Measurements from ENCODE around the gene CCDC136.

Gene CCDC136

GRCh38 chr7:128777156-128778123 is 14.3 kb upstream of the CCDC136 start:
- DNase-seq (ENCODE audit: low read depth): no peak

GRCh38 chr7:128778946-128779345 is 12.8 kb upstream of the CCDC136 start:
- DNase-seq (ENCODE audit: low read depth): no peak

GRCh38 chr7:128781126-128781525 is 10.6 kb upstream of the CCDC136 start:
- no peak for DNase-seq (ENCODE audit: low read depth)

GRCh38 chr7:128781851-128782250 is 9.9 kb upstream of the CCDC136 start:
- DNase-seq (ENCODE audit: low read depth): no peak

- DNase-seq (ENCODE audit: low read depth): peak; percentile 10
Measured at GRCh38 chr7:128783143-128783861, 8.5 kb upstream of the CCDC136 start.

GRCh38 chr7:128785738-128786137 is 6.0 kb upstream of the CCDC136 start:
- DNase-seq (ENCODE audit: low read depth): no peak

- no peak for DNase-seq (ENCODE audit: low read depth)
Measured at GRCh38 chr7:128788446-128789412, 3.0 kb upstream of the CCDC136 start.

GRCh38 chr7:128790315-128791041 is 1.3 kb upstream of the CCDC136 start:
- no peak for DNase-seq (ENCODE audit: low read depth)

GRCh38 chr7:128791972-128792327 is 182 bp downstream of the CCDC136 start:
- DNase-seq (ENCODE audit: low read depth): no peak

- DNase-seq (ENCODE audit: low read depth): no peak
Measured at GRCh38 chr7:128792471-128793180, 858 bp downstream of the CCDC136 start.

- DNase-seq (ENCODE audit: low read depth): no peak
Measured at GRCh38 chr7:128793181-128793547, 1.4 kb downstream of the CCDC136 start.

GRCh38 chr7:128794020-128794419 is 2.3 kb downstream of the CCDC136 start:
- DNase-seq (ENCODE audit: low read depth): peak; percentile 4

GRCh38 chr7:128794436-128794835 is 2.7 kb downstream of the CCDC136 start:
- no peak for DNase-seq (ENCODE audit: low read depth)

- no peak for DNase-seq (ENCODE audit: low read depth)
Measured at GRCh38 chr7:128795129-128795528, 3.4 kb downstream of the CCDC136 start.

GRCh38 chr7:128796327-128796726 is 4.6 kb downstream of the CCDC136 start:
- no peak for DNase-seq (ENCODE audit: low read depth)

- no peak for DNase-seq (ENCODE audit: low read depth)
Measured at GRCh38 chr7:128799451-128799850, 7.7 kb downstream of the CCDC136 start.

GRCh38 chr7:128800567-128800966 is 8.8 kb downstream of the CCDC136 start:
- DNase-seq (ENCODE audit: low read depth): no peak

- DNase-seq (ENCODE audit: low read depth): no peak
Measured at GRCh38 chr7:128801003-128801402, 9.2 kb downstream of the CCDC136 start.

- DNase-seq (ENCODE audit: low read depth): no peak
Measured at GRCh38 chr7:128801667-128802418, 10.1 kb downstream of the CCDC136 start.

- no peak for DNase-seq (ENCODE audit: low read depth)
Measured at GRCh38 chr7:128804484-128804883, 12.7 kb downstream of the CCDC136 start.

Data from activated T-cell treated with anti-CD3 and anti-CD28 coated beads for 48 hours (primary cell).